GM12864 (cell line): Measurements from ENCODE around the gene C1orf116.

Experiments used
- DNase-seq: peaks from one replicate; pipeline ENCODE4 v3.0.0-alpha.2; 2011; ENCODE audit warnings: low read depth
- H3K4me3 ChIP-seq: 2 replicates; pipeline ENCODE4 v1.5.1; 2011; ENCODE audit warnings: mild to moderate bottlenecking, low read depth, low read length, control low read depth
- CTCF ChIP-seq: IDR thresholded peaks from 2 replicates; pipeline ENCODE4 v1.5.1; 2011; ENCODE audit warnings: low read depth, mild to moderate bottlenecking, moderate library complexity, low read length, control low read depth, inconsistent platforms; ENCODE audit errors: missing control alignments

The C1orf116 gene

GRCh38 chr1:207000651-207001291 lies 31.8 kb downstream of the C1orf116 start:
- TF ChIP-seq CTCF, result no peak
- DNase-seq, result no peak
- no peak overlapping the region for H3K4me3 ChIP-seq

DNA sequence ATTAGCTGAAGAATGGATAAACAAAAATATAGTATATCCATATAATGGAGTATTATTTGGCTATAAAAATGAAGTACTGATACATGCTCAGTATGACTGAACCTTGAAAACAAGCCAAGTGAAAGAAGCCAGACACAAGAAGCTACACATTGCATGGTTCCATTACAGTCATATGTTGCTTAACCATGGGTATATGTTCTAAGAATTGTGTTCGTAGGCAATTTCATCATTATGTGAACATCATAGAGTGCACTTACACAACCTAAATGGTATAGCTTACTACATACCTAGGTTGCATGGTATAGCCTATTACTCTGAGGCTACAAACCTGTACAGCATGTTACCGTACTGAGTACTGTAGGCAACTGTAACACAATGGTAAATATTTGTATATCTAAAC lies 33.7 kb downstream of the C1orf116 start:
- H3K4me3 ChIP-seq, result no peak overlapping the region
- no peak for DNase-seq
- TF ChIP-seq CTCF, result no peak

GRCh38 chr1:206992790-206993189 lies 39.8 kb downstream of the C1orf116 start:
- DNase-seq, result no peak
- H3K4me3 ChIP-seq, result no peak overlapping the region
- no peak for TF ChIP-seq CTCF

- no peak overlapping the region for H3K4me3 ChIP-seq
- TF ChIP-seq CTCF, result no peak
- no peak for DNase-seq
Measured at GRCh38 chr1:206987873-206988272, 44.7 kb downstream of the C1orf116 start.

DNA sequence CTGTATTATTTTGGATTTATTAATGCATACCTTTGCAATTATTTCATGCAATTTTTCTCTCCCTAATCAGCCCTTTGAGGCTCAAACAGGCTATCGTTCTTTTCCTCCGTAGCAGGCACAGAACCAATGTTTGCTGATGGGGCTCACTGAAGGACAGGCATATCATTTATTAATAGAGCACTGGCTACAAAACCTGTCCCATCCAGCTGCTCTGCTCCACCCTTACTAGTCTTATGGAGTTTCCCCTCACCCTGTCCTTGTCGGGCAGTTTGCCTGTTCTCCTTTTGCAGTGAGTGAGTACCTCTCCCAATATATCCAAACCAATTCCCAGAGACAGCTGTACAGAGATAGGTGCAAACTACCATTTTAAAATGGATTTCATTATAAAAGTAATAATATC lies 45.7 kb downstream of the C1orf116 start:
- DNase-seq, result no peak
- no peak overlapping the region for H3K4me3 ChIP-seq
- TF ChIP-seq CTCF, result no peak

DNA sequence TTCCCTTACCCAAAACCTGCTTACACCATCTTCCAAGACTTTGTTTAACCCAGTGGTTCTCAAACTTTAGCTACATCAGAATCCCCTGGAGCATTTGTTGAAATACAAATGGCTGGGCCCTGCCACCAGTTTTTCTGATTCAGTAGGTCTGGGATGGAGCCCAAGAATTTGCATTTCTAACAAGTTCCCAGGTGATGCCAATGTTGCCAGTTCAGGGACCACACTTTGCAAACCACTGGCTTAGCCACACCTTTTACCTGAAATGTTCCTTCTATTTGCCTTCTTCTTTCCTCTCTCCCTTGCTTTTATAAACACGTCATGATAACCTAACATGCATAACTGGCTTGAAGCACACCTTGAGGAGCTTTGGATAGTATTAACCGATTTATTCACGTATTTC lies 46.2 kb downstream of the C1orf116 start:
- DNase-seq, result no peak
- TF ChIP-seq CTCF, result no peak
- H3K4me3 ChIP-seq, result no peak overlapping the region

- DNase-seq, result no peak
- no peak for TF ChIP-seq CTCF
- H3K4me3 ChIP-seq, result no peak overlapping the region
Measured at GRCh38 chr1:206985162-206985749, 47.3 kb downstream of the C1orf116 start.
